H1 (cell line): ENCODE results near the gene SNX24. TPM values are rescaled to one million over a fixed set of nuclear protein-coding genes. Genes with fewer than 3 reads are reported as not detected.

ENCODE experiments used
- CTCF ChIA-PET: fragments of 300-600 bp; sonication (Branson Sonifier 250); formaldehyde crosslinking; loops from one replicate; lab custom pipeline; 2021; ENCODE audit not compliant: partially characterized antibody; lab: Charles Lee
- POLR2A ChIA-PET: fragments of 300-600 bp; sonication (Branson Sonifier 250); formaldehyde crosslinking; loops from one replicate; lab custom pipeline; 2021; ENCODE audit warnings: inconsistent platforms; ENCODE audit not compliant: partially characterized antibody; lab: Charles Lee
- DNase-seq, 2 experiments: peaks; one replicate each; pipeline versions ENCODE4 v3.0.0 to v3.0.0-alpha.2; 2010 to 2022; ENCODE audit warnings: low spot score in 2 of 2, low read depth in 1 of 2, mixed read lengths in 1 of 2
- FAIRE-seq: peaks from 2 replicates; lab custom pipeline; 2011; peaks lifted over from hg19 to GRCh38; lab: Jason Lieb, UNC
- H2AFZ ChIP-seq: 2 replicates; pipeline ENCODE4 v1.8.1; 2012; ENCODE audit warnings: low read length, inconsistent platforms
- H2AK5ac ChIP-seq: 2 replicates; pipeline ENCODE4 v1.6.1; 2013; ENCODE audit warnings: low read depth, low read length
- H2BK120ac ChIP-seq: replicated peaks from 2 replicates; pipeline ENCODE3; 2013; ENCODE audit warnings: low read depth, low read length, inconsistent platforms
- H2BK12ac ChIP-seq: 2 replicates; pipeline ENCODE4 v1.6.1; 2013; ENCODE audit warnings: low read depth, low read length
- H2BK15ac ChIP-seq: 2 replicates; pipeline ENCODE4 v1.6.1; 2013; ENCODE audit warnings: low read length
- H2BK20ac ChIP-seq: 2 replicates; pipeline ENCODE4 v1.6.1; 2013; ENCODE audit warnings: low read length
- H2BK5ac ChIP-seq: 2 replicates; pipeline ENCODE4 v1.6.1; 2013; ENCODE audit warnings: low read depth, low read length
- H3K14ac ChIP-seq: 2 replicates; pipeline ENCODE4 v1.6.1; 2013; ENCODE audit warnings: inconsistent platforms; ENCODE audit not compliant: insufficient read length
- H3K18ac ChIP-seq: 2 replicates; pipeline ENCODE4 v1.6.1; 2013; ENCODE audit warnings: low read length; ENCODE audit errors: extremely low read depth
- H3K23ac ChIP-seq: 2 replicates; pipeline ENCODE4 v1.6.1; 2013; ENCODE audit warnings: inconsistent platforms; ENCODE audit not compliant: insufficient read length
- H3K23me2 ChIP-seq: 2 replicates; pipeline ENCODE4 v1.6.1; 2013; ENCODE audit warnings: low read depth, low read length
- H3K27ac ChIP-seq: 2 replicates; pipeline ENCODE4 v1.6.1; 2011; ENCODE audit warnings: low read depth, low read length, inconsistent platforms
- H3K27me3 ChIP-seq, 4 experiments: replicated peaks in 1 of 4; 1 replicate in 1 of 4; 2 replicates in 3 of 4; pipeline versions ENCODE4 v1.6.1 to v1.8.1; 2011 to 2013; ENCODE audit warnings: low read length in 3 of 4, mild to moderate bottlenecking in 3 of 4, inconsistent platforms in 2 of 4, mixed read lengths in 2 of 4, moderate library complexity in 1 of 4; ENCODE audit not compliant: control insufficient read depth in 3 of 4, insufficient read depth in 3 of 4; ENCODE audit errors: extremely low read depth in 1 of 4
- H3K36me3 ChIP-seq, 4 experiments: 2 replicates each; pipeline versions ENCODE4 v1.6.1 to v1.8.1; 2011 to 2013; ENCODE audit warnings: mild to moderate bottlenecking in 4 of 4, low read length in 3 of 4, moderate library complexity in 2 of 4, control low read depth in 1 of 4, inconsistent platforms in 1 of 4; ENCODE audit not compliant: insufficient read depth in 4 of 4, control insufficient read depth in 2 of 4
- H3K4ac ChIP-seq: replicated peaks from 2 replicates; pipeline ENCODE3; 2013; ENCODE audit warnings: low read length, low read depth, mixed read lengths, inconsistent platforms; ENCODE audit not compliant: insufficient read length
- H3K4me1 ChIP-seq, 4 experiments: replicated peaks in 1 of 4; 1 replicate in 1 of 4; 2 replicates in 3 of 4; pipeline versions ENCODE4 v1.6.1 to v1.8.1; 2011 to 2013; ENCODE audit warnings: low read length in 3 of 4, inconsistent platforms in 2 of 4, mixed read lengths in 1 of 4; ENCODE audit not compliant: insufficient read depth in 4 of 4, control insufficient read depth in 3 of 4
- H3K4me2 ChIP-seq, 2 experiments: 2 replicates each; pipeline versions ENCODE4 v1.6.1 to v1.8.1; 2011 to 2013; ENCODE audit warnings: low read depth in 2 of 2, low read length in 2 of 2, control low read depth in 1 of 2, inconsistent platforms in 1 of 2, mild to moderate bottlenecking in 1 of 2; ENCODE audit not compliant: insufficient read depth in 1 of 2
- H3K4me3 ChIP-seq, 4 experiments: fragments of 200-600, 300-600 bp in 1 of 4; sonication (generic), shearing (Covaris generic), sonication (Bioruptor Twin) in 1 of 4; 2 replicates each; pipeline versions ENCODE4 v1.5.1 to v1.8.1; 2011 to 2016; ENCODE audit warnings: low read length in 4 of 4, low read depth in 3 of 4, control low read depth in 2 of 4, inconsistent platforms in 2 of 4, mild to moderate bottlenecking in 2 of 4, mixed read lengths in 1 of 4, moderate library complexity in 1 of 4; ENCODE audit not compliant: insufficient read depth in 2 of 4; ENCODE audit errors: extremely low read depth in 1 of 4
- H3K56ac ChIP-seq: replicated peaks from 2 replicates; pipeline ENCODE3; 2013; ENCODE audit warnings: low read depth, mild to moderate bottlenecking, mixed read lengths, low read length, inconsistent platforms; ENCODE audit not compliant: insufficient read length
- H3K79me1 ChIP-seq: 2 replicates; pipeline ENCODE4 v1.6.1; 2013; ENCODE audit warnings: low read depth, low read length, control low read depth
- H3K79me2 ChIP-seq, 2 experiments: 2 replicates each; pipeline versions ENCODE4 v1.6.1 to v1.8.1; 2012 to 2013; ENCODE audit warnings: low read length in 2 of 2, mild to moderate bottlenecking in 2 of 2, inconsistent platforms in 1 of 2; ENCODE audit not compliant: insufficient read depth in 2 of 2, control insufficient read depth in 1 of 2
- H3K9ac ChIP-seq, 4 experiments: replicated peaks in 1 of 4; 1 replicate in 1 of 4; 2 replicates in 3 of 4; pipeline versions ENCODE4 v1.6.1 to v1.8.1; 2011 to 2013; ENCODE audit warnings: low read depth in 3 of 4, low read length in 3 of 4, control low read depth in 2 of 4, mild to moderate bottlenecking in 2 of 4, moderate library complexity in 2 of 4, inconsistent platforms in 1 of 4; ENCODE audit errors: extremely low read depth in 1 of 4
- H3K9me3 ChIP-seq, 2 experiments: 2 replicates each; pipeline versions ENCODE4 v1.6.1 to v1.8.1; 2012 to 2013; ENCODE audit warnings: mild to moderate bottlenecking in 2 of 2, moderate library complexity in 2 of 2, control low read depth in 1 of 2, inconsistent platforms in 1 of 2, low read depth in 1 of 2, low read length in 1 of 2, mixed read lengths in 1 of 2; ENCODE audit not compliant: insufficient read depth in 2 of 2
- H4K20me1 ChIP-seq, 2 experiments: replicated peaks in 1 of 2; 2 replicates each; pipeline versions ENCODE3 to v1.8.1; 2011 to 2013; ENCODE audit warnings: inconsistent platforms in 2 of 2, low read length in 2 of 2, mild to moderate bottlenecking in 1 of 2; ENCODE audit not compliant: insufficient read depth in 2 of 2, control insufficient read depth in 1 of 2
- H4K5ac ChIP-seq: 2 replicates; pipeline ENCODE4 v1.6.1; 2013; ENCODE audit warnings: low read length, low read depth, mixed read lengths, inconsistent platforms; ENCODE audit not compliant: insufficient read length
- H4K8ac ChIP-seq: 2 replicates; pipeline ENCODE4 v1.8.0; 2013; ENCODE audit warnings: mild to moderate bottlenecking, moderate library complexity, low read length, inconsistent platforms; ENCODE audit not compliant: insufficient read depth; ENCODE audit errors: extremely low read depth
- H4K91ac ChIP-seq: replicated peaks from 2 replicates; pipeline ENCODE3; 2013; ENCODE audit warnings: low read length, mixed read lengths, inconsistent platforms; ENCODE audit not compliant: insufficient read length
- ATF2 ChIP-seq: IDR thresholded peaks from 2 replicates; pipeline ENCODE4 v1.6.1; 2012; ENCODE audit warnings: low read length, inconsistent platforms
- CBX8 ChIP-seq: fragments of 300-800, 300-1000 bp; sonication (generic); IDR thresholded peaks from 2 replicates; pipeline ENCODE4 v1.7.1; 2016; ENCODE audit warnings: low read depth, low read length, borderline replicate concordance
- E2F6 ChIP-seq: IDR thresholded peaks from 2 replicates; pipeline ENCODE4 v1.6.1; 2012; ENCODE audit warnings: inconsistent platforms
- PHF8 ChIP-seq: fragments of 200-600 bp; sonication (generic); conservative IDR thresholded peaks from 2 replicates; pipeline ENCODE4 v1.7.1; 2012; ENCODE audit warnings: low read depth, mild to moderate bottlenecking, inconsistent platforms, low read length, moderate library complexity
- RNF2 ChIP-seq: fragments of 200-900, 300-1000 bp; sonication (generic); IDR thresholded peaks from 2 replicates; pipeline ENCODE4 v1.7.1; 2016; ENCODE audit warnings: borderline replicate concordance, low read depth, mild to moderate bottlenecking, antibody characterized with exemption, low read length; ENCODE audit not compliant: poor library complexity, severe bottlenecking; ENCODE audit errors: missing control alignments
- SIX5 ChIP-seq: IDR thresholded peaks from 2 replicates; pipeline ENCODE4 v1.6.1; 2011; ENCODE audit warnings: mild to moderate bottlenecking, low read depth, low read length
- WGBS, 2 experiments: shearing (Covaris generic) in 1 of 2; methylation state at CpG; one replicate each; pipeline versions ENCODE4 v1.1.6 to v1.1.7; 2013 to 2015; ENCODE audit warnings: low lambda C conversion rate in 2 of 2, mixed read lengths in 2 of 2, inconsistent platforms in 1 of 2, low coverage in 1 of 2, missing lambda C conversion rate in 1 of 2; ENCODE audit not compliant: insufficient replicate concordance in 2 of 2, insufficient coverage in 1 of 2, insufficient read length in 1 of 2; ENCODE audit errors: extremely low coverage in 1 of 2, missing lambda C conversion rate in 1 of 2; 5-methylcytosine and 5-hydroxymethylcytosine counted together
- polyA plus RNA-seq, 7 experiments: library from polyadenylated mRNA; depleted of rRNA in 3 of 7; stranded (reverse) in 5 of 7; unstranded in 2 of 7; fragments of >200 nt in 5 of 7; fragments of 200-250 nt in 2 of 7; gene quantifications; 1 replicate in 5 of 7; 2 replicates in 1 of 7; 4 replicates in 1 of 7; pipeline versions ENCODE4 v1.2.1 to v1.2.3, GENCODE V29; 2011 to 2013; ENCODE audit warnings: missing spikeins in 2 of 7, mixed read lengths in 2 of 7
- total RNA-seq: library from RNA; stranded (reverse); fragmentation: NEBNext Ultra II Directional; extraction: Animal tissue kit (Norgen Biotek cat#: 25700); gene quantifications from 2 replicates; pipeline ENCODE4 v1.2.1, GENCODE V29; 2021

Gene SNX24
- total and polyA plus RNA-seq, 2 of the 8 experiments (the other 6 are each of a cell fraction or from before 2014, with no cell fraction given) = 7.3 to 14.3 TPM

- POLR2A ChIA-PET = no interaction called here
- no peak overlapping the region for H3K23ac ChIP-seq
- WGBS, 2 experiments = 91% methylated on average over 8 of the region's 8 CpGs; no CpG with 5 or more reads in 1 of the 2 experiments
- H3K27me3 ChIP-seq = no peaks in the 10 kb centered on the region
- H2BK120ac ChIP-seq = no peak overlapping the region
- H4K5ac ChIP-seq = no peak overlapping the region
- no peak overlapping the region for H2BK20ac ChIP-seq
- H3K56ac ChIP-seq = no peak overlapping the region
- H3K4ac ChIP-seq = no peak overlapping the region
- no peaks in the 10 kb centered on the region for H3K36me3 ChIP-seq
- no peak overlapping the region for H3K27ac ChIP-seq
- H4K20me1 ChIP-seq = no peaks in the 10 kb centered on the region
- DNase-seq (no peak), FAIRE-seq (no peak)
- H3K14ac ChIP-seq = no peak overlapping the region
- H3K79me2 ChIP-seq = no peaks in the 10 kb centered on the region
- CTCF ChIA-PET = interaction anchor here (1.0 to 1.4 kb wide), 2 partner anchors 33 to 207 kb away, joined by 3 to 4 read pairs; no protein-coding TSS in a partner anchor
- H3K4me3 ChIP-seq = no peak overlapping the region
- H3K23me2 ChIP-seq = no peaks in the 10 kb centered on the region
- H2BK15ac ChIP-seq = no peak overlapping the region
- H4K91ac ChIP-seq = no peak overlapping the region
- no peak overlapping the region for H2BK12ac ChIP-seq
- no peak overlapping the region for H3K9ac ChIP-seq
- no peaks in the 10 kb centered on the region for H3K79me1 ChIP-seq
- H3K9me3 ChIP-seq = no peaks in the 10 kb centered on the region
- H2AFZ ChIP-seq = no peak overlapping the region
- no peak overlapping the region for H3K18ac ChIP-seq
- H2AK5ac ChIP-seq = no peak overlapping the region
- H4K8ac ChIP-seq = no peak overlapping the region
- H3K4me2 ChIP-seq = no peak overlapping the region
- no peak overlapping the region for H2BK5ac ChIP-seq
- TF ChIP-seq SIX5 = no peak
- TF ChIP-seq RNF2 = no peak
- no peak for TF ChIP-seq CBX8
- TF ChIP-seq ATF2 = no peak
- no peak for TF ChIP-seq E2F6
- no peak for TF ChIP-seq PHF8
- peaks cover 0 to 12% (median 3%) of the 10 kb centered on the region in 4 experiments; a peak in 4 of 7 replicates for H3K4me1 ChIP-seq
These were observed 96.9 kb downstream of the SNX24 start for GRCh38 chr5:122942164-122942914.
